Measurements from ENCODE around the gene DPM3.
A peak's percentile ranks its signal among the peaks of the same experiment; 100 is the strongest.

The DPM3 gene

GRCh38 chr1:155136748-155137147, 3.6 kb downstream of the DPM3 start:
- no peak for TF ChIP-seq CTCF (conservative IDR thresholded peaks at IDR 0.05; ENCODE audit: low read length)
- DNase-seq (ENCODE audit: low read depth) = no peak

GRCh38 chr1:155135415-155136028, 4.8 kb downstream of the DPM3 start, which contains the start of gene SLC50A1:
Gene SLC50A1 (plus strand): TSS chr1:155135852. CDS start chr1:155135912, 60 bp downstream.
- no peak for TF ChIP-seq CTCF (conservative IDR thresholded peaks at IDR 0.05; ENCODE audit: low read length)
- DNase-seq (ENCODE audit: low read depth) = peak; percentile 93
- H3K4me3 ChIP-seq (ENCODE audit: low read length) = peak within 1 kb of the TSS; percentile 97

More at GRCh38 chr1:155136748-155137147, 3.6 kb downstream of the DPM3 start:
- peak overlapping the region; percentile 57 for H3K4me3 ChIP-seq (ENCODE audit: low read length)

GRCh38 chr1:155134880-155135414, 5.4 kb downstream of the DPM3 start:
- H3K4me3 ChIP-seq (ENCODE audit: low read length) = peak overlapping the region; percentile 97
- DNase-seq (ENCODE audit: low read depth) = peak; percentile 91
- no peak for TF ChIP-seq CTCF (conservative IDR thresholded peaks at IDR 0.05; ENCODE audit: low read length)

- DNase-seq (ENCODE audit: low read depth) = no peak
- no peak for TF ChIP-seq CTCF (conservative IDR thresholded peaks at IDR 0.05; ENCODE audit: low read length)
- peak overlapping the region; percentile 97 for H3K4me3 ChIP-seq (ENCODE audit: low read length)
These were observed 6.0 kb downstream of the DPM3 start for GRCh38 chr1:155134322-155134721.

GRCh38 chr1:155133799-155134281, 6.5 kb downstream of the DPM3 start:
- TF ChIP-seq CTCF (conservative IDR thresholded peaks at IDR 0.05; ENCODE audit: low read length) = no peak

GRCh38 chr1:155131856-155132255, 8.5 kb downstream of the DPM3 start:
- no peak overlapping the region for H3K4me3 ChIP-seq (ENCODE audit: low read length)
- no peak for TF ChIP-seq CTCF (conservative IDR thresholded peaks at IDR 0.05; ENCODE audit: low read length)
- no peak for DNase-seq (ENCODE audit: low read depth)

More at GRCh38 chr1:155133799-155134281, 6.5 kb downstream of the DPM3 start:
- no peak for DNase-seq (ENCODE audit: low read depth)
- no peak overlapping the region for H3K4me3 ChIP-seq (ENCODE audit: low read length)

GRCh38 chr1:155131285-155131684, 9.0 kb downstream of the DPM3 start:
- H3K4me3 ChIP-seq (ENCODE audit: low read length) = no peak overlapping the region
- no peak for DNase-seq (ENCODE audit: low read depth)
- TF ChIP-seq CTCF (conservative IDR thresholded peaks at IDR 0.05; ENCODE audit: low read length) = no peak
